C1 segment of cervical spinal cord (tissue), 14 donors: Measurements from ENCODE around the gene BMPR1B.

Experiments used
- DNase-seq, 14 donors: peaks; one replicate each; lab custom pipeline; 2025; lab: John Stamatoyannopoulos, UW

Gene BMPR1B

GRCh38 chr4:94959307-94959706, 201.6 kb downstream of the BMPR1B start:
- no peak for DNase-seq

- DNase-seq = no peak
Observed at GRCh38 chr4:94960708-94961107, 203.0 kb downstream of the BMPR1B start.

- DNase-seq = no peak
Observed at GRCh38 chr4:94961420-94961819, 203.7 kb downstream of the BMPR1B start.

GRCh38 chr4:94962484-94962883, 204.7 kb downstream of the BMPR1B start:
- DNase-seq = no peak

GRCh38 chr4:94965852-94966251, 208.1 kb downstream of the BMPR1B start:
- DNase-seq = no peak

GRCh38 chr4:94968493-94968892, 210.7 kb downstream of the BMPR1B start:
- DNase-seq = no peak

GRCh38 chr4:94970650-94971049, 212.9 kb downstream of the BMPR1B start:
- DNase-seq = no peak

- peak in 1 of 14 donors; percentile 21 for DNase-seq
Observed at GRCh38 chr4:94974773-94975172, 217.0 kb downstream of the BMPR1B start.

GRCh38 chr4:94976371-94977011, 218.7 kb downstream of the BMPR1B start:
- no peak for DNase-seq

- DNase-seq = no peak
Observed at GRCh38 chr4:94978904-94979303, 221.1 kb downstream of the BMPR1B start.

GRCh38 chr4:94979621-94980020, 221.9 kb downstream of the BMPR1B start:
- DNase-seq = no peak

GRCh38 chr4:94995684-94996394, 238.1 kb downstream of the BMPR1B start:
- DNase-seq = peak in 6 of 14 donors; percentile 3 to 56 (median 24)

GRCh38 chr4:95000076-95000648, 242.4 kb downstream of the BMPR1B start:
- no peak for DNase-seq

GRCh38 chr4:95004912-95005311, 247.2 kb downstream of the BMPR1B start:
- DNase-seq = no peak

GRCh38 chr4:95007998-95008397, 250.2 kb downstream of the BMPR1B start:
- no peak for DNase-seq

- DNase-seq = no peak
Observed at GRCh38 chr4:95013236-95013635, 255.5 kb downstream of the BMPR1B start.

GRCh38 chr4:95014068-95014467, 256.3 kb downstream of the BMPR1B start:
- DNase-seq = no peak

GRCh38 chr4:95017305-95018064, 259.7 kb downstream of the BMPR1B start:
- no peak for DNase-seq

GRCh38 chr4:95018785-95019184, 261.0 kb downstream of the BMPR1B start:
- DNase-seq = no peak

- DNase-seq = no peak
Observed at GRCh38 chr4:95020521-95020920, 262.8 kb downstream of the BMPR1B start.

- no peak for DNase-seq
Observed at GRCh38 chr4:95021099-95021498, 263.3 kb downstream of the BMPR1B start.

- no peak for DNase-seq
Observed at GRCh38 chr4:95023110-95023509, 265.4 kb downstream of the BMPR1B start.
